SK-N-SH (cell line): ENCODE results near the gene ZNF236. TPM values are rescaled to one million over a fixed set of nuclear protein-coding genes. Genes with fewer than 3 reads are reported as not detected.

Source experiments
- CTCF ChIA-PET: fragments of 300-600, 350-600 bp; formaldehyde crosslinking; extraction: SDS; loops from one replicate; lab custom pipeline; 2021; lab: Yijun Ruan, JAX
- POLR2A ChIA-PET: fragments of 350-600 bp; sonication (Branson Sonifier 250); formaldehyde crosslinking; extraction: SDS; loops from one replicate; lab custom pipeline; 2020; ENCODE audit warnings: antibody characterized with exemption, inconsistent platforms; lab: Yijun Ruan, JAX
- DNase-seq: peaks from one replicate; pipeline ENCODE4 v3.0.0; 2012
- H2AFZ ChIP-seq: fragments of 200-600 bp; sonication (generic); 2 replicates; pipeline ENCODE4 v1.8.1; 2016; ENCODE audit warnings: antibody characterized with exemption, mild to moderate bottlenecking, low read depth
- H3F3A ChIP-seq: fragments of 200-600 bp; sonication (generic); replicated peaks from 2 replicates; pipeline ENCODE3; 2016; ENCODE audit warnings: antibody characterized with exemption, mild to moderate bottlenecking; ENCODE audit not compliant: insufficient read depth
- H3K27ac ChIP-seq, 2 experiments: fragments of 200-500 bp in 1 of 2; fragments of 200-600 bp in 1 of 2; sonication (Bioruptor generic) in 1 of 2; sonication (generic), shearing (Covaris generic) in 1 of 2; 2 replicates each; pipeline versions ENCODE4 v1.5.1 to v1.6.1; 2014 to 2016; ENCODE audit warnings: low read depth in 2 of 2, inconsistent platforms in 1 of 2, low read length in 1 of 2, mild to moderate bottlenecking in 1 of 2, mixed read lengths in 1 of 2
- H3K27me3 ChIP-seq: fragments of 200-600 bp; sonication (generic), shearing (Covaris generic); 2 replicates; pipeline ENCODE4 v1.6.1; 2016; ENCODE audit warnings: mixed run types; ENCODE audit not compliant: insufficient read depth
- H3K36me3 ChIP-seq, 2 experiments: fragments of 200-500 bp in 1 of 2; fragments of 200-600 bp in 1 of 2; sonication (Bioruptor generic) in 1 of 2; sonication (generic) in 1 of 2; replicated peaks in 1 of 2; 2 replicates each; pipeline versions ENCODE3 to v1.5.1; 2014 to 2016; ENCODE audit warnings: low read length in 1 of 2, mild to moderate bottlenecking in 1 of 2; ENCODE audit not compliant: insufficient read depth in 2 of 2, control insufficient read depth in 1 of 2
- H3K4me1 ChIP-seq, 2 experiments: fragments of 200-500 bp in 1 of 2; fragments of 200-600 bp in 1 of 2; sonication (Bioruptor generic) in 1 of 2; sonication (generic), shearing (Covaris generic) in 1 of 2; 2 replicates each; pipeline versions ENCODE4 v1.5.1 to v1.6.1; 2014 to 2016; ENCODE audit warnings: low read depth in 1 of 2, low read length in 1 of 2, mixed run types in 1 of 2; ENCODE audit not compliant: insufficient read depth in 2 of 2, control insufficient read depth in 1 of 2
- H3K4me2 ChIP-seq: fragments of 200-600 bp; sonication (generic), shearing (Covaris generic); 2 replicates; pipeline ENCODE4 v1.6.1; 2017; ENCODE audit warnings: mixed run types
- H3K4me3 ChIP-seq, 2 experiments: fragments of 200-500 bp in 1 of 2; fragments of 200-600 bp in 1 of 2; sonication (Bioruptor generic) in 1 of 2; sonication (generic), shearing (Covaris generic) in 1 of 2; 2 replicates each; pipeline versions ENCODE4 v1.5.1 to v1.8.1; 2014 to 2016; ENCODE audit warnings: low read depth in 2 of 2, inconsistent platforms in 1 of 2, low read length in 1 of 2, mild to moderate bottlenecking in 1 of 2, mixed read lengths in 1 of 2, moderate library complexity in 1 of 2
- H3K79me2 ChIP-seq: fragments of 200-600 bp; sonication (generic); 2 replicates; pipeline ENCODE4 v1.8.1; 2017; ENCODE audit warnings: mild to moderate bottlenecking; ENCODE audit not compliant: insufficient read depth
- H3K9ac ChIP-seq: fragments of 200-600 bp; sonication (generic); 2 replicates; pipeline ENCODE4 v1.6.1; 2017; ENCODE audit warnings: mixed run types
- H3K9me2 ChIP-seq: fragments of 200-600 bp; sonication (generic); 2 replicates; pipeline ENCODE4 v1.6.1; 2017; ENCODE audit warnings: mixed run types
- H3K9me3 ChIP-seq: fragments of 200-600 bp; sonication (generic); 2 replicates; pipeline ENCODE4 v1.6.1; 2017; ENCODE audit warnings: mixed run types, mild to moderate bottlenecking, moderate library complexity
- H4K20me1 ChIP-seq: fragments of 200-600 bp; sonication (generic); 2 replicates; pipeline ENCODE4 v1.6.1; 2017; ENCODE audit warnings: mild to moderate bottlenecking, mixed run types; ENCODE audit not compliant: insufficient read depth
- FOSL2 ChIP-seq: IDR thresholded peaks from 2 replicates; pipeline ENCODE4 v1.4.0; 2012; ENCODE audit warnings: low read depth, mild to moderate bottlenecking, moderate library complexity, borderline replicate concordance
- FOXJ3 ChIP-seq: sonication (generic); formaldehyde crosslinking; IDR thresholded peaks from 2 replicates; pipeline ENCODE4 v1.5.1; 2020; ENCODE audit warnings: mild to moderate bottlenecking, missing genetic modification reagents
- FOXM1 ChIP-seq: IDR thresholded peaks from 2 replicates; pipeline ENCODE4 v1.4.0; 2012; ENCODE audit warnings: low read depth, mild to moderate bottlenecking
- MEF2A ChIP-seq: IDR thresholded peaks from 2 replicates; pipeline ENCODE4 v1.4.0; 2012; ENCODE audit warnings: low read depth, borderline replicate concordance
- NFIC ChIP-seq: IDR thresholded peaks from 2 replicates; pipeline ENCODE4 v1.4.0; 2012; ENCODE audit warnings: borderline replicate concordance
- POLR2AphosphoS5 ChIP-seq: IDR thresholded peaks from 2 replicates; pipeline ENCODE4 v1.6.1; 2012; ENCODE audit warnings: low read depth, low read length
- RCOR1 ChIP-seq: fragments of 150-350 bp; IDR thresholded peaks from 2 replicates; pipeline ENCODE4 v1.6.1; 2017; ENCODE audit warnings: antibody characterized with exemption, low read length
- SIN3A ChIP-seq: IDR thresholded peaks from 2 replicates; pipeline ENCODE4 v1.6.1; 2012; ENCODE audit warnings: low read depth, mild to moderate bottlenecking, low read length, moderate library complexity, borderline replicate concordance
- SMC3 ChIP-seq: IDR thresholded peaks from 2 replicates; pipeline ENCODE4 v1.6.1; 2012; ENCODE audit warnings: low read depth, low read length, improper control_type of control experiment
- TAF1 ChIP-seq: IDR thresholded peaks from 2 replicates; pipeline ENCODE4 v1.6.1; 2012; ENCODE audit warnings: low read depth, mild to moderate bottlenecking, low read length, moderate library complexity, borderline replicate concordance
- TCF12 ChIP-seq: IDR thresholded peaks from 2 replicates; pipeline ENCODE4 v1.4.0; 2012
- WGBS: methylation state at CpG from one replicate; pipeline ENCODE4 v1.1.6; 2017; ENCODE audit warnings: low lambda C conversion rate; 5-methylcytosine and 5-hydroxymethylcytosine counted together
- polyA plus RNA-seq, 3 experiments: library from polyadenylated mRNA; depleted of rRNA; stranded (reverse); fragments of >200 nt; gene quantifications; 2 replicates each; pipeline ENCODE4 v1.2.3, GENCODE V29; 2012
- TF ChIP-seq, protein P1 (sequence below): IDR thresholded peaks from 2 replicates; pipeline ENCODE4; 2012
- TF ChIP-seq, protein P2 (sequence below): IDR thresholded peaks from 2 replicates; pipeline ENCODE4 v1.6.1; 2012; ENCODE audit warnings: mild to moderate bottlenecking, low read depth, low read length, moderate library complexity
- TF ChIP-seq, protein P3 (sequence below): fragments of 150-350 bp; IDR thresholded peaks from 2 replicates; pipeline ENCODE4 v1.6.1; 2017; ENCODE audit warnings: antibody characterized with exemption, low read length, low read depth, borderline replicate concordance
- TF ChIP-seq, protein P4 (sequence below): fragments of 200-600 bp; sonication (generic); IDR thresholded peaks from 2 replicates; pipeline ENCODE4 v1.6.1; 2017; ENCODE audit warnings: antibody characterized with exemption, mild to moderate bottlenecking, moderate library complexity

ZNF236 gene
- polyA plus RNA-seq, 1 of the 3 experiments (the other 2 are of a cell fraction), result 4.2 TPM

DNA sequence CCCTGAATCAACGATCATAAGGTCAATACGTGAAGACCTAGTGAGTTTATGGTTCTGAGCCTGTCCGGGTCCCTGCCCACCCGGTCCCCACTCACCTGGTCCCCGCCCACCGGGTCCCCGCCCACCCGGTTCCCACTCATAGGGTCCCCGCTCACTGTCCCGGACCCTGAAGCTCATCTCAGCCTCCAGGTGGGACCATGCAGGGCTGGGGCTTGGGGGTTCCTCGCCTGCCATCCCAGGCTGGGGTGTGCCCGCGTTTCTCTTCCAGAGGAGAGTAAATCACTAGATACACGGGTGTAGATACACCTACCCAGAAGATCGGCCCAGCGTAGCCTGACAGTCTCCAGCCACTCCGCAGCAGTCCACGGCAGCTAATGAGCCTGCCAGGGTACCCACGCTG lies 178.7 kb downstream of the ZNF236 start:
- WGBS, result 75% methylated on average over 16 of the region's 19 CpGs
- H3K4me1 ChIP-seq, result no peaks in the 10 kb centered on the region

More for the DNA sequence above, 178.7 kb downstream of the ZNF236 start:
- H3K4me3 ChIP-seq, result no peak overlapping the region
- ChIA-PET CTCF (interaction anchor here (0.9 to 8.5 kb wide), 39 partner anchors 10 to 650 kb away, joined by 3 to 87 read pairs (median 5); no protein-coding TSS in a partner anchor), POLR2A (no interaction called here)
- H2AFZ ChIP-seq, result no peak overlapping the region
- no peaks in the 10 kb centered on the region for H3K9me3 ChIP-seq
- H3F3A ChIP-seq, result no peaks in the 10 kb centered on the region
- no peaks in the 10 kb centered on the region for H3K36me3 ChIP-seq
- no peak for TF ChIP-seq FOXJ3 (CRISPR knock-in tag)
- TF ChIP-seq, protein P1, sequence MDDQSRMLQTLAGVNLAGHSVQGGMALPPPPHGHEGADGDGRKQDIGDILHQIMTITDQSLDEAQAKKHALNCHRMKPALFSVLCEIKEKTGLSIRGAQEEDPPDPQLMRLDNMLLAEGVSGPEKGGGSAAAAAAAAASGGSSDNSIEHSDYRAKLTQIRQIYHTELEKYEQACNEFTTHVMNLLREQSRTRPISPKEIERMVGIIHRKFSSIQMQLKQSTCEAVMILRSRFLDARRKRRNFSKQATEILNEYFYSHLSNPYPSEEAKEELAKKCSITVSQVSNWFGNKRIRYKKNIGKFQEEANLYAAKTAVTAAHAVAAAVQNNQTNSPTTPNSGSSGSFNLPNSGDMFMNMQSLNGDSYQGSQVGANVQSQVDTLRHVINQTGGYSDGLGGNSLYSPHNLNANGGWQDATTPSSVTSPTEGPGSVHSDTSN, result no peak
- no peak for TF ChIP-seq FOSL2
- TF ChIP-seq, protein P2, sequence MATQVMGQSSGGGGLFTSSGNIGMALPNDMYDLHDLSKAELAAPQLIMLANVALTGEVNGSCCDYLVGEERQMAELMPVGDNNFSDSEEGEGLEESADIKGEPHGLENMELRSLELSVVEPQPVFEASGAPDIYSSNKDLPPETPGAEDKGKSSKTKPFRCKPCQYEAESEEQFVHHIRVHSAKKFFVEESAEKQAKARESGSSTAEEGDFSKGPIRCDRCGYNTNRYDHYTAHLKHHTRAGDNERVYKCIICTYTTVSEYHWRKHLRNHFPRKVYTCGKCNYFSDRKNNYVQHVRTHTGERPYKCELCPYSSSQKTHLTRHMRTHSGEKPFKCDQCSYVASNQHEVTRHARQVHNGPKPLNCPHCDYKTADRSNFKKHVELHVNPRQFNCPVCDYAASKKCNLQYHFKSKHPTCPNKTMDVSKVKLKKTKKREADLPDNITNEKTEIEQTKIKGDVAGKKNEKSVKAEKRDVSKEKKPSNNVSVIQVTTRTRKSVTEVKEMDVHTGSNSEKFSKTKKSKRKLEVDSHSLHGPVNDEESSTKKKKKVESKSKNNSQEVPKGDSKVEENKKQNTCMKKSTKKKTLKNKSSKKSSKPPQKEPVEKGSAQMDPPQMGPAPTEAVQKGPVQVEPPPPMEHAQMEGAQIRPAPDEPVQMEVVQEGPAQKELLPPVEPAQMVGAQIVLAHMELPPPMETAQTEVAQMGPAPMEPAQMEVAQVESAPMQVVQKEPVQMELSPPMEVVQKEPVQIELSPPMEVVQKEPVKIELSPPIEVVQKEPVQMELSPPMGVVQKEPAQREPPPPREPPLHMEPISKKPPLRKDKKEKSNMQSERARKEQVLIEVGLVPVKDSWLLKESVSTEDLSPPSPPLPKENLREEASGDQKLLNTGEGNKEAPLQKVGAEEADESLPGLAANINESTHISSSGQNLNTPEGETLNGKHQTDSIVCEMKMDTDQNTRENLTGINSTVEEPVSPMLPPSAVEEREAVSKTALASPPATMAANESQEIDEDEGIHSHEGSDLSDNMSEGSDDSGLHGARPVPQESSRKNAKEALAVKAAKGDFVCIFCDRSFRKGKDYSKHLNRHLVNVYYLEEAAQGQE, result no peak
- TF ChIP-seq, protein P3, sequence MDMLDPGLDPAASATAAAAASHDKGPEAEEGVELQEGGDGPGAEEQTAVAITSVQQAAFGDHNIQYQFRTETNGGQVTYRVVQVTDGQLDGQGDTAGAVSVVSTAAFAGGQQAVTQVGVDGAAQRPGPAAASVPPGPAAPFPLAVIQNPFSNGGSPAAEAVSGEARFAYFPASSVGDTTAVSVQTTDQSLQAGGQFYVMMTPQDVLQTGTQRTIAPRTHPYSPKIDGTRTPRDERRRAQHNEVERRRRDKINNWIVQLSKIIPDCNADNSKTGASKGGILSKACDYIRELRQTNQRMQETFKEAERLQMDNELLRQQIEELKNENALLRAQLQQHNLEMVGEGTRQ, result no peak
- TF ChIP-seq SIN3A, result no peak
- no peak for TF ChIP-seq RCOR1
- no peak for TF ChIP-seq TCF12
- no peak for TF ChIP-seq SMC3
- TF ChIP-seq FOXM1, result no peak
- no peak for TF ChIP-seq TAF1
- no peak for TF ChIP-seq MEF2A
- TF ChIP-seq POLR2AphosphoS5, result no peak
- TF ChIP-seq, protein P4, sequence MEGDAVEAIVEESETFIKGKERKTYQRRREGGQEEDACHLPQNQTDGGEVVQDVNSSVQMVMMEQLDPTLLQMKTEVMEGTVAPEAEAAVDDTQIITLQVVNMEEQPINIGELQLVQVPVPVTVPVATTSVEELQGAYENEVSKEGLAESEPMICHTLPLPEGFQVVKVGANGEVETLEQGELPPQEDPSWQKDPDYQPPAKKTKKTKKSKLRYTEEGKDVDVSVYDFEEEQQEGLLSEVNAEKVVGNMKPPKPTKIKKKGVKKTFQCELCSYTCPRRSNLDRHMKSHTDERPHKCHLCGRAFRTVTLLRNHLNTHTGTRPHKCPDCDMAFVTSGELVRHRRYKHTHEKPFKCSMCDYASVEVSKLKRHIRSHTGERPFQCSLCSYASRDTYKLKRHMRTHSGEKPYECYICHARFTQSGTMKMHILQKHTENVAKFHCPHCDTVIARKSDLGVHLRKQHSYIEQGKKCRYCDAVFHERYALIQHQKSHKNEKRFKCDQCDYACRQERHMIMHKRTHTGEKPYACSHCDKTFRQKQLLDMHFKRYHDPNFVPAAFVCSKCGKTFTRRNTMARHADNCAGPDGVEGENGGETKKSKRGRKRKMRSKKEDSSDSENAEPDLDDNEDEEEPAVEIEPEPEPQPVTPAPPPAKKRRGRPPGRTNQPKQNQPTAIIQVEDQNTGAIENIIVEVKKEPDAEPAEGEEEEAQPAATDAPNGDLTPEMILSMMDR, result no peak
- no peak for TF ChIP-seq NFIC
- no peak overlapping the region for H3K4me2 ChIP-seq
- H4K20me1 ChIP-seq, result no peaks in the 10 kb centered on the region
- no peak overlapping the region for H3K27ac ChIP-seq
- no peaks in the 10 kb centered on the region for H3K79me2 ChIP-seq
- H3K27me3 ChIP-seq, result peaks cover 4% of the 10 kb centered on the region; the same call in 1 of the 2 replicates
- no peaks in the 10 kb centered on the region for H3K9me2 ChIP-seq
- H3K9ac ChIP-seq, result no peak overlapping the region
- no peak for DNase-seq
